Peyer's patch (tissue), 4 donors: ENCODE data around the gene HNRNPU.

Experiments used
- POLR2A ChIP-seq, 2 donors: fragments of 450-650 bp; IDR thresholded peaks; one replicate each; pipeline ENCODE4 v1.5.1; 2017; ENCODE audit warnings: antibody characterized with exemption in 2 of 2, mild to moderate bottlenecking in 2 of 2, moderate library complexity in 2 of 2
- TF ChIP-seq, protein P1 (sequence below), 6 experiments: fragments of 450-650 bp in 4 of 6; fragments of 200-600 bp in 2 of 6; sonication (generic) in 1 of 6; IDR thresholded peaks; one replicate each; pipeline ENCODE4 v1.5.1; 2017 to 2019; ENCODE audit warnings: antibody characterized with exemption in 6 of 6, mild to moderate bottlenecking in 3 of 6, moderate library complexity in 1 of 6

- TF ChIP-seq, protein P1, sequence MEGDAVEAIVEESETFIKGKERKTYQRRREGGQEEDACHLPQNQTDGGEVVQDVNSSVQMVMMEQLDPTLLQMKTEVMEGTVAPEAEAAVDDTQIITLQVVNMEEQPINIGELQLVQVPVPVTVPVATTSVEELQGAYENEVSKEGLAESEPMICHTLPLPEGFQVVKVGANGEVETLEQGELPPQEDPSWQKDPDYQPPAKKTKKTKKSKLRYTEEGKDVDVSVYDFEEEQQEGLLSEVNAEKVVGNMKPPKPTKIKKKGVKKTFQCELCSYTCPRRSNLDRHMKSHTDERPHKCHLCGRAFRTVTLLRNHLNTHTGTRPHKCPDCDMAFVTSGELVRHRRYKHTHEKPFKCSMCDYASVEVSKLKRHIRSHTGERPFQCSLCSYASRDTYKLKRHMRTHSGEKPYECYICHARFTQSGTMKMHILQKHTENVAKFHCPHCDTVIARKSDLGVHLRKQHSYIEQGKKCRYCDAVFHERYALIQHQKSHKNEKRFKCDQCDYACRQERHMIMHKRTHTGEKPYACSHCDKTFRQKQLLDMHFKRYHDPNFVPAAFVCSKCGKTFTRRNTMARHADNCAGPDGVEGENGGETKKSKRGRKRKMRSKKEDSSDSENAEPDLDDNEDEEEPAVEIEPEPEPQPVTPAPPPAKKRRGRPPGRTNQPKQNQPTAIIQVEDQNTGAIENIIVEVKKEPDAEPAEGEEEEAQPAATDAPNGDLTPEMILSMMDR (IDR thresholded peaks at IDR 0.05): no peak
- no peak for TF ChIP-seq POLR2A (IDR thresholded peaks at IDR 0.05)
These were observed 57.2 kb downstream of the HNRNPU start for GRCh38 chr1:244807138-244807537.
